CD4-positive, alpha-beta memory T cell (primary cell): Measurements from ENCODE around the gene MKRN2. TPM values are rescaled to one million over a fixed set of nuclear protein-coding genes. Genes with fewer than 3 reads are reported as not detected.

Experiments
- CTCF ChIA-PET: fragments of 350-600 bp; sonication (Branson Sonifier 250); formaldehyde crosslinking; loops from one replicate; lab custom pipeline; 2021; ENCODE audit warnings: inconsistent platforms; ENCODE audit not compliant: partially characterized antibody; lab: Charles Lee
- POLR2A ChIA-PET: fragments of 350-600 bp; sonication (Branson Sonifier 250); formaldehyde crosslinking; loops from one replicate; lab custom pipeline; 2021; ENCODE audit not compliant: partially characterized antibody; lab: Charles Lee
- DNase-seq, 5 donors: peaks; one replicate each; pipeline versions ENCODE4 v3.0.0 to v3.0.0-alpha.2; 2020 to 2022; ENCODE audit warnings: mixed read lengths in 1 of 5
- H3K27ac ChIP-seq: one replicate; pipeline ENCODE4 v1.7.0; 2013; ENCODE audit warnings: low read depth, low read length
- H3K27me3 ChIP-seq: 2 replicates; pipeline ENCODE4 v1.7.0; 2013; ENCODE audit warnings: mild to moderate bottlenecking, low read length, moderate library complexity; ENCODE audit not compliant: insufficient read depth
- H3K36me3 ChIP-seq: 2 replicates; pipeline ENCODE4 v1.7.0; 2013; ENCODE audit warnings: mild to moderate bottlenecking, low read length, moderate library complexity; ENCODE audit not compliant: insufficient read depth
- H3K4me1 ChIP-seq: 2 replicates; pipeline ENCODE4 v1.7.0; 2013; ENCODE audit warnings: mild to moderate bottlenecking, low read length, moderate library complexity; ENCODE audit not compliant: insufficient read depth
- H3K4me3 ChIP-seq, 2 donors: one replicate each; pipeline ENCODE4 v1.7.0; 2013; ENCODE audit warnings: low read length in 2 of 2, mild to moderate bottlenecking in 1 of 2
- H3K9me3 ChIP-seq, 2 donors: one replicate each; pipeline ENCODE4 v1.7.0; 2013; ENCODE audit warnings: low read length in 2 of 2, control low read depth in 1 of 2; ENCODE audit not compliant: control insufficient read depth in 1 of 2
- H3K27ac Mint-ChIP-seq, 7 donors: one replicate each; pipeline ENCODE4 v1.8.0; 2020 to 2021; ENCODE audit warnings: mixed read lengths in 7 of 7, mild to moderate bottlenecking in 6 of 7, inconsistent platforms in 3 of 7, moderate library complexity in 3 of 7
- H3K27me3 Mint-ChIP-seq, 2 donors: one replicate each; pipeline ENCODE4 v1.8.0; 2020 to 2021; ENCODE audit warnings: mixed read lengths in 2 of 2
- H3K36me3 Mint-ChIP-seq, 2 donors: one replicate each; pipeline ENCODE4 v1.8.0; 2020 to 2021; ENCODE audit warnings: mixed read lengths in 2 of 2, inconsistent platforms in 1 of 2, mild to moderate bottlenecking in 1 of 2
- H3K4me1 Mint-ChIP-seq, 4 donors: one replicate each; pipeline ENCODE4 v1.8.0; 2020 to 2021; ENCODE audit warnings: mixed read lengths in 4 of 4, mild to moderate bottlenecking in 1 of 4
- H3K4me3 Mint-ChIP-seq, 8 donors: one replicate each; pipeline ENCODE4 v1.8.0; 2020 to 2021; ENCODE audit warnings: mixed read lengths in 8 of 8, mild to moderate bottlenecking in 7 of 8, moderate library complexity in 6 of 8, inconsistent platforms in 3 of 8
- H3K9me3 Mint-ChIP-seq, 8 donors: one replicate each; pipeline ENCODE4 v1.8.0; 2020 to 2021; ENCODE audit warnings: mixed read lengths in 8 of 8, mild to moderate bottlenecking in 5 of 8, inconsistent platforms in 3 of 8, moderate library complexity in 1 of 8
- intact Hi-C: fragments of 100-400 bp; cut with micrococcal nuclease; formaldehyde crosslinking; loops from one replicate; pipeline ENCODE4 v1.15.1; 2023
- polyA plus RNA-seq, 2 donors: library from polyadenylated mRNA; unstranded; fragments of 300-500 nt; fragmentation: Illumina TruSeq; gene quantifications; one replicate each; pipeline ENCODE4 v1.2.3, GENCODE V29; 2021
- total RNA-seq, 2 experiments: library from RNA; stranded (reverse); gene quantifications; one replicate each; pipeline ENCODE4 v1.2.3, GENCODE V29; 2021

The MKRN2 gene
- total and polyA plus RNA-seq, 4 experiments from 2014 or later, result 31.7 to 60.3 (median 37.5) TPM

- peaks cover 73 to 83% of the 10 kb centered on the region in 2 donors for H3K36me3 Mint-ChIP-seq
- no peak overlapping the region for H3K4me3 Mint-ChIP-seq
- peak overlapping the region in 1 of 7 donors; percentile 69 for H3K27ac Mint-ChIP-seq
- no peaks in the 10 kb centered on the region for H3K4me1 ChIP-seq
- no peaks in the 10 kb centered on the region for H3K9me3 ChIP-seq
- DNase-seq, result no peak
- no peaks in the 10 kb centered on the region for H3K27me3 Mint-ChIP-seq
- peaks cover 0 to 2% (median 0%) of the 10 kb centered on the region in 4 donors for H3K4me1 Mint-ChIP-seq
- H3K4me3 ChIP-seq, result no peak overlapping the region
- H3K9me3 Mint-ChIP-seq, result peaks cover 0 to 12% (median 5%) of the 10 kb centered on the region in 8 donors
- intact Hi-C loops, result no loop called here
- no peaks in the 10 kb centered on the region for H3K27me3 ChIP-seq
- peaks cover 69% of the 10 kb centered on the region for H3K36me3 ChIP-seq
- ChIA-PET CTCF (interaction anchor here (0.6 to 1.2 kb wide), 3 partner anchors 30 to 1073 kb away, joined by 3 read pairs; no protein-coding TSS in a partner anchor), POLR2A (no interaction called here)
- no peak overlapping the region for H3K27ac ChIP-seq
Observed at GRCh38 chr3:12577379-12577778, 20.5 kb downstream of the MKRN2 start.

GRCh38 chr3:12578742-12579141 is 21.9 kb downstream of the MKRN2 start:
- H3K36me3 ChIP-seq, result peaks cover 71% of the 10 kb centered on the region
- no peaks in the 10 kb centered on the region for H3K9me3 ChIP-seq
- no peak overlapping the region for H3K27ac ChIP-seq
- intact Hi-C loops, result no loop called here
- Mint-ChIP-seq H3K27ac (peak overlapping the region in 3 of 7 donors; percentile 41 to 84 (median 72)), H3K4me1 (peaks cover 0 to 2% (median 0%) of the 10 kb centered on the region in 4 donors), H3K36me3 (peaks cover 76 to 85% of the 10 kb centered on the region in 2 donors), H3K4me3 (no peak overlapping the region), H3K27me3 (no peaks in the 10 kb centered on the region), H3K9me3 (peaks cover 0 to 12% (median 5%) of the 10 kb centered on the region in 8 donors)
- ChIA-PET POLR2A (no interaction called here), CTCF (interaction anchor here (1.0 to 1.2 kb wide), 2 partner anchors 12 to 1882 kb away, joined by 3 read pairs; no protein-coding TSS in a partner anchor)
- no peak overlapping the region for H3K4me3 ChIP-seq
- H3K27me3 ChIP-seq, result no peaks in the 10 kb centered on the region
- H3K4me1 ChIP-seq, result no peaks in the 10 kb centered on the region
- no peak for DNase-seq

DNA sequence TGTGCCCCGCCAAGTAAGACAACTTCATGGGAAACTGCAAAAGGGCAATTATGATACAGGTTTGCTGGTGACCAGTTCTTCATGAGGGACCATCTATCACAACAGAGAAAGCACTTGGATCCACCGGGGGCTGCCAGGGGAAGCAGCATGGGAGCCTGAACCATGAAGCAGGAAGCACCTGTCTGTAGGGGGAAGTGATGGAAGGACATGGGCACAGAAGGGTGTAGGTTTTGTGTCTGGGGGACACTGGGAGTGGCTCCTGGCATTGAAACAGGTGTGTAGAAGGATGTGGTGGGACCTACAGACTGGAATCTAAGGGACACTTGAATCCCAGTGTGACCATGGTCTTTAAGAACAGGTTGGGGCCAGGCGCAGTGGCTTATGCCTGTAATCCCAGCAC is 22.6 kb downstream of the MKRN2 start:
- H3K27ac Mint-ChIP-seq, result peak overlapping the region; percentile 14 to 85 (median 53)
- Histone ChIP-seq H3K4me3 (no peak overlapping the region), H3K4me1 (no peaks in the 10 kb centered on the region), H3K27ac (no peak overlapping the region), H3K9me3 (no peaks in the 10 kb centered on the region), H3K27me3 (no peaks in the 10 kb centered on the region), H3K36me3 (peaks cover 71% of the 10 kb centered on the region)
- ChIA-PET CTCF (no interaction called here), POLR2A (no interaction called here)
- peaks cover 0 to 2% (median 0%) of the 10 kb centered on the region in 4 donors for H3K4me1 Mint-ChIP-seq
- H3K27me3 Mint-ChIP-seq, result no peaks in the 10 kb centered on the region
- peaks cover 0 to 12% (median 5%) of the 10 kb centered on the region in 8 donors for H3K9me3 Mint-ChIP-seq
- peaks cover 76 to 86% of the 10 kb centered on the region in 2 donors for H3K36me3 Mint-ChIP-seq
- intact Hi-C loops, result no loop called here
- no peak overlapping the region for H3K4me3 Mint-ChIP-seq
- DNase-seq, result no peak

DNA sequence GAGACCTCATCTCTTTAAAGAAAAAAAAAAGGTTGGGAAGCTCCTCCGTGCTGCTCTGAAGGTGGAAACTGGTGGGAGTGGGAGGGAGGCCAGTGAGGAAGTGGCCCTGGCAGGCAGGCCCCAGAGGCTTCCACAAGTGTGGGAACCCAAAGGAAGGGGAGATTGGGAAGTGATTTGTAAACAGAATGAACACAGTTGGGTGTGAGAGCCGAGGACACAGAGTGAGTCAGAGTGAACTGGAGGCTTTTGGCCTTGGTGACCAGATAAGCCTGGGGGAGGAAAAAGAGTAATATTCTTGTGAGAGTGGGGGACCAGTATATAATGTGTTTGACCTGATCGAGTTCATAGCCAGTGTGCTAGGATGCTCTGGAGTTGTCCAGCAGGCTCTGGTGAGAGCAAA is 23.0 kb downstream of the MKRN2 start:
- ChIA-PET CTCF (no interaction called here), POLR2A (no interaction called here)
- no peak for DNase-seq
- H3K27ac ChIP-seq, result no peak overlapping the region
- intact Hi-C loops, result no loop called here
- peaks cover 71% of the 10 kb centered on the region for H3K36me3 ChIP-seq
- peaks cover 0 to 2% (median 0%) of the 10 kb centered on the region in 4 donors for H3K4me1 Mint-ChIP-seq
- no peak overlapping the region for H3K4me3 Mint-ChIP-seq
- H3K27ac Mint-ChIP-seq, result peak overlapping the region in 6 of 7 donors; percentile 23 to 85 (median 56)
- no peaks in the 10 kb centered on the region for H3K27me3 Mint-ChIP-seq
- peaks cover 76 to 86% of the 10 kb centered on the region in 2 donors for H3K36me3 Mint-ChIP-seq
- H3K4me3 ChIP-seq, result no peak overlapping the region
- no peaks in the 10 kb centered on the region for H3K4me1 ChIP-seq
- no peaks in the 10 kb centered on the region for H3K27me3 ChIP-seq
- no peaks in the 10 kb centered on the region for H3K9me3 ChIP-seq
- H3K9me3 Mint-ChIP-seq, result peaks cover 0 to 12% (median 5%) of the 10 kb centered on the region in 8 donors

- Mint-ChIP-seq H3K4me3 (no peak overlapping the region), H3K27me3 (no peaks in the 10 kb centered on the region), H3K36me3 (peaks cover 51 to 85% of the 10 kb centered on the region in 2 donors), H3K27ac (peak overlapping the region in 1 of 7 donors; percentile 51), H3K4me1 (peaks cover 0 to 2% (median 0%) of the 10 kb centered on the region in 4 donors), H3K9me3 (no peaks in the 10 kb centered on the region)
- H3K36me3 ChIP-seq, result peaks cover 56% of the 10 kb centered on the region
- no peaks in the 10 kb centered on the region for H3K9me3 ChIP-seq
- DNase-seq, result no peak
- H3K4me3 ChIP-seq, result no peak overlapping the region
- POLR2A ChIA-PET, result interaction anchor here (1.4 kb wide), 1 partner anchor 81 kb away, joined by 6 read pairs; the partner anchor contains the start of gene RAF1
- H3K27ac ChIP-seq, result no peak overlapping the region
- intact Hi-C loops, result no loop called here
- CTCF ChIA-PET, result no interaction called here
- H3K27me3 ChIP-seq, result no peaks in the 10 kb centered on the region
- H3K4me1 ChIP-seq, result no peaks in the 10 kb centered on the region
Observed at GRCh38 chr3:12582730-12583129, 25.8 kb downstream of the MKRN2 start.

DNA sequence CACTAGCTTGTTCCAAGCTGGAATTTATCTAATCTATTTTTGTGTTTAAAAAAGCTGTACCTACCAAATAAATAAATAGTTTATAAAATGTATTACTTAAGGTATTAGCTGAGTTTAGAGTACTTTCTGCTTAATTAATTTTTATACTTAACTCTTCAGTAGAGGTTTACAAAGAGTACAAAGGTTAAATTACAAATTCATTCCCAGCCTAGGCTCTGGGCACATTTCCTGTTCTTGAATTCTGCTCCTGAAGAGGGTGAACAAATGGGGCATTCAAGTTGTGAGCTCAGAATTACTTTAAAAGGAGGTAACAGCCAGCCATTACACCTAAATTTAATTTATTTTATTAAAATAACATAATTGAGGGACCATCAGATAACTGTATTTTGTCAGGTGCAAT is 26.4 kb downstream of the MKRN2 start:
- H3K9me3 Mint-ChIP-seq, result no peaks in the 10 kb centered on the region
- peaks cover 48 to 86% of the 10 kb centered on the region in 2 donors for H3K36me3 Mint-ChIP-seq
- peaks cover 0 to 2% (median 0%) of the 10 kb centered on the region in 4 donors for H3K4me1 Mint-ChIP-seq
- peaks cover 55% of the 10 kb centered on the region for H3K36me3 ChIP-seq
- no peak overlapping the region for H3K27ac ChIP-seq
- POLR2A ChIA-PET, result interaction anchor here (1.4 kb wide), 1 partner anchor 81 kb away, joined by 6 read pairs; the partner anchor contains the start of gene RAF1
- H3K27me3 ChIP-seq, result no peaks in the 10 kb centered on the region
- no peak overlapping the region for H3K4me3 Mint-ChIP-seq
- no peaks in the 10 kb centered on the region for H3K9me3 ChIP-seq
- intact Hi-C loops, result no loop called here
- H3K4me1 ChIP-seq, result no peaks in the 10 kb centered on the region
- no peak overlapping the region for H3K4me3 ChIP-seq
- H3K27ac Mint-ChIP-seq, result no peak overlapping the region
- CTCF ChIA-PET, result interaction anchor here (0.8 kb wide), 1 partner anchor 42 kb away, joined by 3 read pairs; no protein-coding TSS in a partner anchor
- H3K27me3 Mint-ChIP-seq, result no peaks in the 10 kb centered on the region
- no peak for DNase-seq

- Mint-ChIP-seq H3K36me3 (peaks cover 46 to 88% of the 10 kb centered on the region in 2 donors), H3K4me3 (no peak overlapping the region), H3K27ac (peak overlapping the region in 3 of 7 donors; percentile 10 to 50 (median 37)), H3K9me3 (no peaks in the 10 kb centered on the region), H3K27me3 (no peaks in the 10 kb centered on the region), H3K4me1 (no peaks in the 10 kb centered on the region)
- H3K27me3 ChIP-seq, result no peaks in the 10 kb centered on the region
- no peak for DNase-seq
- no peak overlapping the region for H3K27ac ChIP-seq
- H3K9me3 ChIP-seq, result no peaks in the 10 kb centered on the region
- ChIA-PET POLR2A (no interaction called here), CTCF (no interaction called here)
- intact Hi-C loops, result no loop called here
- H3K36me3 ChIP-seq, result peaks cover 63% of the 10 kb centered on the region
- no peak overlapping the region for H3K4me3 ChIP-seq
- H3K4me1 ChIP-seq, result no peaks in the 10 kb centered on the region
Observed at GRCh38 chr3:12584083-12584482, 27.2 kb downstream of the MKRN2 start.
